Mucosa of rectum (tissue), 2 donors: Measurements from ENCODE around the gene FOXS1.

Experiments
- H3K27ac ChIP-seq, 2 donors: one replicate each; pipeline ENCODE4 v1.7.0; 2013; ENCODE audit warnings: inconsistent platforms in 2 of 2, low read depth in 2 of 2, low read length in 2 of 2
- H3K27me3 ChIP-seq, 2 donors: one replicate each; pipeline ENCODE4 v1.7.0; 2013; ENCODE audit warnings: low read length in 2 of 2; ENCODE audit not compliant: control insufficient read depth in 2 of 2, insufficient read depth in 2 of 2
- H3K36me3 ChIP-seq, 2 donors: one replicate each; pipeline ENCODE4 v1.7.0; 2013; ENCODE audit warnings: low read length in 2 of 2; ENCODE audit not compliant: control insufficient read depth in 2 of 2, insufficient read depth in 2 of 2
- H3K4me1 ChIP-seq, 2 donors: one replicate each; pipeline ENCODE4 v1.7.0; 2013; ENCODE audit warnings: low read length in 2 of 2, mild to moderate bottlenecking in 1 of 2; ENCODE audit not compliant: control insufficient read depth in 2 of 2, insufficient read depth in 2 of 2
- H3K4me3 ChIP-seq, 2 donors: one replicate each; pipeline ENCODE4 v1.7.0; 2013; ENCODE audit warnings: low read length in 2 of 2
- H3K9ac ChIP-seq, 2 donors: one replicate each; pipeline ENCODE4 v1.7.0; 2013; ENCODE audit warnings: low read length in 2 of 2, low read depth in 1 of 2, mild to moderate bottlenecking in 1 of 2
- H3K9me3 ChIP-seq, 2 donors: one replicate each; pipeline ENCODE4 v1.7.0; 2013; ENCODE audit warnings: low read length in 2 of 2; ENCODE audit not compliant: control insufficient read depth in 2 of 2
- donor health status: healthy.
- donor health status: Normal muscosa, but diverticular disease.

Gene FOXS1

DNA sequence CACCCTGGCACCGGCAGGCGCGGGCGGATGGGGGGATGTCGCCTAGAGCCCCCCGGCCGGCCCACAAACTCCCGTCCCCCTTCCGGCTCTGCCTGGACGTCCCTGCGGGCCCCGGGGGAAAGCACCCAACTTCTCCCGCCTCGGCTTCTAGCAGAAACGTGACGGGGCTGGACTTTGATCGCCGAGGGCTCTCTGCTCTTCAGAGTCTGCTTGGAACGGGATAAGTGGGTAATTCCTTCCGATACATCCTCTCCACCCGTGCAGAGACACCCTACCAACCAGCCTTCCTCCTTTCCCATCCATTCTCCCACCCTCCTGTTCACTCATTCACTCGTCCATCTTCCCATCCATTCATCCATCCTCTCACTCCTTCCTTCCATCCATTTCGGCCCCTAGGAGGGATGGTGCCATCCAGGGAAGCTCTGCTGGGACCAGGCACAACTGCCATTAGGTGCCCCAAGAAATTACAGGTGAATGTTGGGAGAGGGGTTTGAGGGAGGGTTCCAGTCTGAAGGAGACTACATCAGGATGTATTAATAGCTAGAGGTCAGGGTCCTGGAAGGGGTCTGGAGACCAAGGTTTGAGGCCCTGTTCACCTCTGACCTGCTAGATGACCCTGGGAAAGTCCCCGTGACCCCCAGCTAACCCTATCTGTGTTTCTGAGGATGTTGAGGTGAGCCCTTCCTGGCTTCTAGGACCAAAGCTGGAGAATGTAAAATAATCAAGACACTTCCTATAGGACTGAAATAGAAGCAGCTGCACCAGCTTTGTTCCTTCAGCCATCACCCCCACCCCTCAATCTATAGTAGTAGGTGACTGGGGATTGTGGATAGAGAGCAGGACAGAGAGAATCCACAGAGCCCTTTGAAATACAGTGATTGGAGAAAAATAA is 25.6 kb upstream of the FOXS1 start:
- peaks cover 7 to 8% of the 10 kb centered on the region in 2 donors for H3K4me1 ChIP-seq
- peaks cover 25 to 26% of the 10 kb centered on the region in 2 donors for H3K27me3 ChIP-seq
- H3K9ac ChIP-seq = peak overlapping the region in 1 of 2 donors; percentile 70
- H3K36me3 ChIP-seq = no peaks in the 10 kb centered on the region
- peak overlapping the region; percentile 50 to 77 for H3K4me3 ChIP-seq
- H3K9me3 ChIP-seq = no peaks in the 10 kb centered on the region
- no peak overlapping the region for H3K27ac ChIP-seq

- H3K4me1 ChIP-seq = peaks cover 7 to 8% of the 10 kb centered on the region in 2 donors
- H3K27me3 ChIP-seq = peaks cover 23 to 26% of the 10 kb centered on the region in 2 donors
- H3K36me3 ChIP-seq = no peaks in the 10 kb centered on the region
- no peaks in the 10 kb centered on the region for H3K9me3 ChIP-seq
- H3K27ac ChIP-seq = no peak within 1 kb of the TSS
- H3K4me3 ChIP-seq = peak within 1 kb of the TSS; percentile 77
- peak within 1 kb of the TSS; percentile 24 to 70 for H3K9ac ChIP-seq
These were observed 24.7 kb upstream of the FOXS1 start, which contains the start of the genes DUSP15 and TTLL9 for GRCh38 chr20:31869942-31870725. Gene DUSP15 (minus strand): TSS chr20:31870527. CDS start chr20:31870337, 190 bp downstream. Gene TTLL9 (plus strand): TSS chr20:31870634. CDS start chr20:31871127, 493 bp downstream.

DNA sequence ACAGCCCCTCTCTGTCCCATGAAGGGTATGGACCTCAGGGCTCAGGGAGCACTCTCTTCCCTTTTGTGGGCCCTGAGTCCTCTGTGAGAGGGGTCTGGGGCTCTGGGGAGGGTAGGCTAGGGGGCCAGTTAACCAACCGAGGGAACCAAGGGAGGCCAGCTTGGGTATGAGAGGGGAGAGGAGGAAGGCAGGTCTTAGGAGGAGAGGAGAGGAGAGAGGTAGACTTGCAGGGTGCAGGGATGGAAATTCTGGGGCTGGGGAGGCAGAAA is 24.2 kb upstream of the FOXS1 start:
- no peaks in the 10 kb centered on the region for H3K9me3 ChIP-seq
- H3K27ac ChIP-seq = no peak overlapping the region
- no peaks in the 10 kb centered on the region for H3K36me3 ChIP-seq
- H3K9ac ChIP-seq = peak overlapping the region; percentile 24 to 70
- peak overlapping the region; percentile 77 for H3K4me3 ChIP-seq
- peaks cover 7 to 8% of the 10 kb centered on the region in 2 donors for H3K4me1 ChIP-seq
- H3K27me3 ChIP-seq = peaks cover 23 to 26% of the 10 kb centered on the region in 2 donors

DNA sequence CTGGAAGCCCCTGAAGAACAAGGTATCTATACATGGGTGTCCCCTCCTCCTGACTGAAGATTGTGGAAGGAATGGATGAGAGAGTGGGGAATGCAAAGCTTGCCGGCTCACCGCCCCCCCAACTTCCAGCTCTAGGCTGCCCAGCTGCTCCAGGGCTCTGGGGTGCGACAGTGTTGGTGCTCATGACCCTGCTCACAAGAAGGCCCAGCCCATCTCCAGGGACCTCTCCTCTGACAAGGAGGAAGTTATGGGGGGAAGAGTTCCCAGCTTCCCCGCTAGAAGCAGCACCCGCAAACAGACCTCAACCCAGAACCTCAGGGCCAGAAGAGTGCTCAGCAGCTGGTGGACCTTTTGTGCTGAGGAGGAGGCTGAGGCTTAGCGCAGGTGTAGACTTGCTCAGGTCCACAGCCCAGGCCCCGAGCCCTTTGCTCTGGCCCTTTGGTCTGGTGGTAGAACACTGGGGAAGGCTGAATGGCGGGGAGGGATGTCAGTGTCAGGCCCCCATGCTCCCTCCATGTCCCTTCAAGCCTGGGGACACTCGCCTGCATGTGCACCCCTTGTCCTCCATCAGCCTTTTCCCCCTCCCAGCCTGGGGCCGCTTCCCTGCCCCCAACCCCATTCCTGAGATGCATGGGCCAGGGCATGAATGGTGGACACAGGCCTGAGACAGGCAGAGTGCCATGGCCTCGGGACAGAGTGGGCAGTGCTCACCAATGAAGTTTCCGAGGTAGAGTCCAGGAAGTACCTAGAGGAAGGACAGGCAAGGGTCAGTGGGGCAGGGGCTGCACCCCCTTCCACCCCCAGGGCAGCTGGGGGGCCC is 23.7 kb upstream of the FOXS1 start:
- H3K36me3 ChIP-seq = no peaks in the 10 kb centered on the region
- H3K9me3 ChIP-seq = no peaks in the 10 kb centered on the region
- peaks cover 23 to 26% of the 10 kb centered on the region in 2 donors for H3K27me3 ChIP-seq
- peaks cover 7 to 8% of the 10 kb centered on the region in 2 donors for H3K4me1 ChIP-seq
- H3K9ac ChIP-seq = no peak overlapping the region
- no peak overlapping the region for H3K4me3 ChIP-seq
- H3K27ac ChIP-seq = no peak overlapping the region

DNA sequence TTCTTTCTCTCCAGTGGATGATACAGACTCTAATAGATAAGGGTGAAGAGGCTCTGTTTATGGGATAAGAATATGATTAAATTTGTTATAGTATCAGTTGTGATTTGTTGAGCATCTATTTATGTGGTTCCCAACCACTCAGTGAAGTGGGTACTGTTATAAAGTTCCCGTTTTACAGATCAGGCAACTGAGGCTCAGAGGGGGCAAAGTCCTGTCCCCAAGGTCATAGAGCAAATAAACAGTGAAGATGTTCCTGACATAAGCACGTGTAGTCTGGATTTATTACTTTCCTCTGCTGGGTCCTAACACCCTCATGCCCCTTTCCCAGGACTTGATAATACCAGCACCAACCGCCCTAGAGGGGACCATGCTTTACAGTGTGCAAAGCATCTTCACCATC is 20.8 kb upstream of the FOXS1 start:
- H3K4me3 ChIP-seq = no peak overlapping the region
- H3K36me3 ChIP-seq = no peaks in the 10 kb centered on the region
- no peak overlapping the region for H3K9ac ChIP-seq
- H3K4me1 ChIP-seq = peaks cover 7 to 8% of the 10 kb centered on the region in 2 donors
- H3K27ac ChIP-seq = no peak overlapping the region
- H3K9me3 ChIP-seq = no peaks in the 10 kb centered on the region
- H3K27me3 ChIP-seq = peaks cover 16 to 19% of the 10 kb centered on the region in 2 donors

GRCh38 chr20:31864521-31865400 is 19.4 kb upstream of the FOXS1 start:
- Histone ChIP-seq H3K4me3 (no peak overlapping the region), H3K27me3 (peaks cover 17 to 21% of the 10 kb centered on the region in 2 donors), H3K4me1 (peaks cover 8 to 10% of the 10 kb centered on the region in 2 donors), H3K27ac (no peak overlapping the region), H3K36me3 (no peaks in the 10 kb centered on the region), H3K9ac (no peak overlapping the region), H3K9me3 (no peaks in the 10 kb centered on the region)

DNA sequence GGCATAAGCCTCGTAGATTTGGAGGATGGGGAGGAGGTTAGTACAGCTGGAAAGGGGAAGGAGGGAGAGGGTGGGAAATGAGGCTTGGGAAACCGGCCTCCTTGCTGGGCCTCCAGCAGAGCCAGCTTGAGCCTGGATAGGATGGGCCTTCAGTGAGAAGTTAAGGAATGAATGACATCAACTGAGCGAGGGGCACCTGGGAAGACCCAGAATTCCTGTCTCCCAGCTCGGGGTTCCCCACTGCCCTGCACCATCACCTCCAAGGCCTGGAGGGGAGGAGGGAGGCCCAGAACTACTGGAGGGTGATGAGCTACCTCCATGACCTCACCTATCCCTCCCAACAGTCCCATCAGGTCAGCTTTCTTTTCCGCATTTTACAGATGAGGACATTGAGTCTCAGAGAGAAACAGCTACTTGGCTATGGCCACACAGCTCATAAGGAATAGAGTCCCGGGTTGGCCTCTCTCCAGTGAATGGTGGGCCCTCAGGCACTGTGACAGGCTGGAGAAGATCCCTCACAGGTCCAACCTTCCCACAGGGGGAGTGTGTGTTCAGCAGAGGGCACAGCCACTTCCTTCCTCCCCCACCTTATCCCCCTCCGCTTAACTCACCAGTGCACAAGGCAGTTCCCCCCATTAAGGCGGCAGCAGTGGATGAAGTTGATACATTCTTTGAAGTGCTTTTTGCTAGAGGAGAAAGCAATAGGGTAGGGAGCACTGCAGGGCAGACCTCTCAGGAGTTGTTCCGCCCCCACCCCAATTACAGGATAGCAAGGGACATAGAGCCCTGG is 18.1 kb upstream of the FOXS1 start:
- Histone ChIP-seq H3K36me3 (no peaks in the 10 kb centered on the region), H3K4me1 (peaks cover 7 to 8% of the 10 kb centered on the region in 2 donors), H3K27me3 (peaks cover 18% of the 10 kb centered on the region in 2 donors), H3K27ac (no peak overlapping the region), H3K9me3 (no peaks in the 10 kb centered on the region), H3K9ac (no peak overlapping the region), H3K4me3 (no peak overlapping the region)

- H3K27ac ChIP-seq = no peak overlapping the region
These were observed 17.1 kb upstream of the FOXS1 start for GRCh38 chr20:31862506-31862905.

DNA sequence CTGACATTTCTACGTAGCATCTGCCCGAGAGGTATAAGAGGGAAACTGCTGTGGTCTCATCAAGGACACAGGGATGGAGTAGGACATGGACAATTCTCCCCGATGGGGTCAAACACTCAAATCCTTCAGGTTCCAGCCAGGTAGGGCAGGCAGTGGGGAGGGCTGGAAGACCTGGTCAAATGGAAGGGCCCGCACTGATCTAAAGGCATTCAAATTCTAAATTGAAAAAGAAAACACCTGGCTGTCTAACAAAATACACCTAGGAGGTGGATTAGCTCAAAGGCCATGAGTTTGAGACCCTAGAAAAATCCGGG is 16.7 kb upstream of the FOXS1 start:
- no peak overlapping the region for H3K9ac ChIP-seq
- peaks cover 7 to 8% of the 10 kb centered on the region in 2 donors for H3K4me1 ChIP-seq

More at GRCh38 chr20:31862506-31862905, 17.1 kb upstream of the FOXS1 start:
- H3K4me1 ChIP-seq = peaks cover 7 to 8% of the 10 kb centered on the region in 2 donors
- H3K27me3 ChIP-seq = peaks cover 18% of the 10 kb centered on the region in 2 donors
- no peaks in the 10 kb centered on the region for H3K36me3 ChIP-seq
- H3K9me3 ChIP-seq = no peaks in the 10 kb centered on the region
- no peak overlapping the region for H3K4me3 ChIP-seq
- no peak overlapping the region for H3K9ac ChIP-seq

More for the DNA sequence above, 16.7 kb upstream of the FOXS1 start:
- Histone ChIP-seq H3K36me3 (no peaks in the 10 kb centered on the region), H3K9me3 (no peaks in the 10 kb centered on the region), H3K4me3 (no peak overlapping the region), H3K27ac (no peak overlapping the region), H3K27me3 (peaks cover 18% of the 10 kb centered on the region in 2 donors)
